Fibroblast of skin of left biceps (primary cell): ENCODE measurements around the gene OSTN.
"Not testable (repeated sequence)": the region's sequence is repeated elsewhere in the genome, so short reads cannot be mapped to it uniquely, and the experiment has no call there.

Experiments
- DNase-seq, 2 experiments: peaks; one replicate each; pipeline ENCODE4 v3.0.0-alpha.2; 2013; ENCODE audit warnings: low read depth in 2 of 2

OSTN gene

DNA sequence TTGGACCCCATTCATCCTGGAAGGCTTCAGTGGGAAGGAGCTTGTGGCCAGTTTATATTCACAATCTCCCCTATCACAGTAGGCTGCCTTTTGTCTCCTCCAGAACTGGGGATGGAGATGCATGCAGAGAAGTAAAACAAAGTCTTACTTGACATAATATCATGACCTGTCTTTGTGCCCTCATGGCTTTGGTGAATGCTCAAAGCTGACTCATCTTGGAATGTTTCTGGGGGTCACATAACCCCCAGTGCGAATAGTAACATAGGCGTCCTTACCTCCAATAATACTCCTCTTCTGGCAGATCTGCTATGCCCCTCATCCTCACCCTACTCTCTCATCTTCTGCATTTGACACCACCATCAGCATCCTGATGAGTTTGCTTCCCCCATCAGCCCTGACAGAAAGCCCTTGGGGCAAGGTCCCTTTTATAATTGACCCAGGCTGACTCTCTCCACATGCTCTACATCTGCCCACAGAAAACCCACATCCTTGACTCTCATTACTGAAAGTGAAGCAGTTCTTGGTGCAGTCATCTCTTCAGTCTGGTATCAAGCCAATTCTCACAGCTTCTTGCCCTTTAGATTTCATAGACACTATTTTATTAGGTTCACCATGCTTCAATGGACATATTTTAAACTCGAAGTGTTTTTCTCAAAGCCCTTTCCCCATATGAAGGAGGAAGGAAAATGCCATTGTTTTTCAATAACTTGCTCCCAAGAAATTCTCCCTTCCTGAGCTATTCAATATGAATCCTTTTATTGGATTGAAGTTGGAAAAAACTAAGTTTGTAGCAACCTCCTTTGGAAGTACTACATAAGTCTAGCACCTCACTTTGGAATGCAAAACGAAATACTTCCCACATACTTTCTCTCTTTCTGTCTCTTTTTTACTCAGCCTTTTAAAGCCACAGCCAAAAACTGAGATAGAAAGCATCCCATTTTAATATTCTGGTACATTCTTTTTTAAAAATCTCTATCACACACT lies 36.6 kb downstream of the OSTN start:
- DNase-seq = no peak

DNA sequence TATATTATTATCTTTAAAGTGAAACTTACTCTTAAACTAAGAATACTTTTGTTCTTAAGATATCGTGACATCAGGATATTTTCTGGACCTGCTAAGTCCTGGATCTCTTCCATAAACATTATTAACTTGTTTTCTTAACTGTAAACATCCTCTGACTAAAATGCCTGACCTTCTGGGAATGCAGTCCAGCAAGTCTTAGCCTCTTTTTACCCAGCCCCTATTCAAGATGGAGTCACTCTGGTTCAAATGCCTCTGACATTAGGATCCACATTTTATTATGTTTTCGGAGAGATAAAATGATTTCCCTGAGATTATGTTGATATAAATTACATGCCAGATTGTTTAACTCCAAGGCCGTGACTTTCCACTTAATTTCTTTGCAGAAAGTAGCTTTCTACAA lies 37.6 kb downstream of the OSTN start:
- no peak for DNase-seq

- no peak for DNase-seq
Measured at GRCh38 chr3:191237047-191237882, 38.2 kb downstream of the OSTN start.

DNA sequence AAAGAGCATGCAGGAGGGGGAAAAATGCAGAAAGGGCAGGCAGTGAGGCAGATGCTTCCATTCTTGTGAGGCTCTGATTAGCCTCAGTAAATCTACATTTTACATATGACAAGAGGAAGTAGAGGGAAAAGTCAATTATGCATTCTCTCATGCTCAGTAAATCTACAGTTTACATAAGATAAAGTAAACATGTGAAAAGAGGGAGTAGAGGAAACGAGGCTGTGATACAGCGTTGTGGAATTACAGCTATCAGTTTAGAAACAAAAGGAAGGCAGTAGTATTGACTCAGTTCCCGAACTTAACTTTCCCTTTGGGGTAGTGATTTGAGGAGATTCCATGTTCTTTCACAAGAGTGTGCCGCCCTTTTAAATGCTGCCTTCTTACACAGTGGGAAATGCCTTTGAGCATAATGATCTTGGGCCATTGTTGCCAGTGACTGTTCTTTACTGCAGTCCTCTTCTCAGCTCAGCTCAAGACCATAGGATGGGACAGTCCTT lies 39.3 kb downstream of the OSTN start:
- DNase-seq = no peak

- no peak for DNase-seq
Measured at GRCh38 chr3:191239407-191240031, 40.5 kb downstream of the OSTN start.

DNA sequence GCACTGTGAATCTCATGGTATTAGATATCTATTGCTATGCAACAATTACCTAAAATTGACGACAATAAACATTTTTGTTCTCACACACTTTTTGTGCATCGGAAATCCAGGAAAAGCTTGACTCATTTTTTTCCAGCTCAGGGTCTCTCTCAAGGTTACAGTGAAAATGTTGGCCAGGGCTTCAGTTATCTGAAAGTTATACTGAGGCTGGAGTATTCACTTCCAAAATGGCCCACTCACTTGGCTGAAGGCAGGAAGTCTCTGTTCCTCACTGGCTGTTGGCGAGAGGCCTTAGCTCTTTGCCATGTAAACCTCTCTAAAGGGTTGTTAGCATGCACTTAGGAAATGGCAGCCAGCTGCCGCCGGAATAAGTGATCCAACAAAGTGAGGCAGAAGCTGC lies 41.4 kb downstream of the OSTN start:
- no peak for DNase-seq

GRCh38 chr3:191244242-191244867 lies 45.3 kb downstream of the OSTN start:
- DNase-seq = no peak

- DNase-seq = not testable (repeated sequence)
Measured at GRCh38 chr3:191246034-191246433, 47.0 kb downstream of the OSTN start.

DNA sequence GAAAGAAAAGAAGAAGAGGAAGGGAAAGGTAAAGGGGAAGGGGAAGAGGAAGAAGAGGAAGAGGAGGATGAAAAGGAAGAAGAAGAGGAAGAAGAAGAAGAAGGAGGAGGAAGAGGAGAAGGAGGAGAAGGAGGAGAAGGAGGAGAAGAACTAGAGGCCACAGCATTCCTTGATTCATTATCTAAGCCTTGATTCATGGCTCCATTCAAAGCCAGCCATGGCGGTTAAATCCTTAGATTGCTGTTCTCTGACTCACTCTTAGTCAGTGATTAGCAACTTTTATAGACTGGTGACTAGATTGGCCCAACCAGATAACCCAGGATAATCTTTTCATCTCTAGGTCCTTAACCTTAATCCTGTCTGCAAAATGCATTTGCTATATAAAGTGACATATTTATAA lies 47.6 kb downstream of the OSTN start:
- DNase-seq = peak; percentile 32 to 36

DNA sequence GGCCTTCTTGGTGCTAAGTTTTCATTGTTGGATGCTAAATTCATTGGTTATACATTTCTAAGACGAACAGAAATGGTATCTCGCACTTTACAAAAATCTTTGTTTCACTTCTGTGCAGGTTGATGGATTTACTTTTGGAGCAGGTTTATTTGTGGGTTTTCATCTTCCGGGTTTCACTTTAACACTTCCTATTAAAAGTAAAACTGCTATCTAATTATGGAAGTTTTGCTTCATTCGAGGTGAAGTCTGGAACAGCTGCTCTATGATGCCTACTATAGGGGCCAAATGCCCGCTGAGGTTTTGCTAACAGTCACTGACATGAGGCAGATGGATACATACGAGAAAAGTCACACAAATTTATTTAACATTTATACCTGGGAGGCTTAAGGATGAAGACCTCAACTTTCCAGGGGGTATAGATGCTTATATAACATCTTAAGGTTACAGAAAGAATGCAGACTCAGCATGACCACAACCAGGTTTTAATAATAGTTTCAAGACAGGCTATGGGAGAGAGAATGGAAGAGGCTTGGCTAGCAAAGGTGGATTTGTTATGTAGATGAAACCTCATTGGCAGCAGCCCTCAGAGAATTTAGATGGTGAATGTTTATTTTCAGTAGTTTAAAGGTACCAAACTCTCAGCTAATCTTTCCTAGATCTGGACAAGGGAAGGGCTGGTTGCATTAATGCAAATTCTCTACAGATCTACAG lies 54.2 kb downstream of the OSTN start:
- DNase-seq = no peak

DNA sequence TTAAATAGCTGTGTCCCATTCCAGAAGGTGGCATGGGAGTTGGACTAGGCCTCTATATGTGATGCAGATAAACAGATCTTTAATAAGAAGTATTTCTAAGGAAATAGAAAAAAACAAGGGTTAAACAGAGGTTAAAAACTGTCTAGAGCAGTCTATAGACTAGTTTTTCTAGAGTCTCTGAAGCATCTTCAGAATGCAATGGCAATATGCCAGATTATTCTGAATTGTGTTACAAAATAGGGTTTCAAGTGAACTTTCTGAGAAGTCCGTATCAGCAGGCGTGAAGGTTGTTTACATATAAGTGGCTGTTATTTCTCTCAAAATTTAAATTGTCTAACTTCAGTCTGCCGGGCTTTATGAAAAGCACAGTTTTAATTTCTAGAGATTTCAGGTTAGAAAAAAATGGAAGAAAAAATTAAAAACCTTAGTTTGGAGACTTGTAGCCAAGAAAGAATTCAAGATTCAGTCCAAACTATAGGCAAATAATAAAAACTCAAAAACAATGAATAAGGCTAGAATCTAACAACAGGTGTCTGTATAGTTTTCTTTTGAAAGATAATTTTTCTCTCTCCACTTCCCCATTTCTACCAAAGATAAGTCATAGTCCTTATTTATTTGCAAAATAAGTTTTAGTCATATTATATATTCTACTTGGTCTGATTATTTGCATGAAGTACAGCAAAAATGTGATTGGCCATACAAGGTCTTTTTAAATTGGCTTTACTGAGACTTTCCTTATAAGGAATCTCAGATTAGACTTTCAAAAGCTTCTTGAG lies 55.2 kb downstream of the OSTN start:
- no peak for DNase-seq

GRCh38 chr3:191255156-191255555 lies 56.1 kb downstream of the OSTN start:
- DNase-seq = no peak

GRCh38 chr3:191256405-191256804 lies 57.4 kb downstream of the OSTN start:
- DNase-seq = no peak

DNA sequence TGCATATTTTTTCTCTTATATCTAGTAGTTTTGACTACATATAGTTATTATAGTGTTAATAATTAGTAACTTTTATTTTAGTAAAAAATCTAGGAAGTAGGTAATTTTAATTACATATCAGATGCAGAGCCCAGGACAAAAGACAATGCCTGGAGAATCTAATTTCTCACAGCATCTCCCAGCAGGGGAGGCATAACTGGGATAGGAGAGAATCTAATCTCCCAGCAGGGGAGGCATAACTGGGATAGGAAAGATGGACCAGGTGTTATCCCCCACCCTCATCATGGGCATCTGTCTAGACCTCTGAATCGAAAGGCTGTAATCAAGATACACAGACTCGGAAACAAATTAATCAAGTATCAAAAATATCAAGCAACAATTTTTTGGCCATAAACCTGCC lies 58.2 kb downstream of the OSTN start:
- DNase-seq = no peak

- DNase-seq = no peak
Measured at GRCh38 chr3:191259486-191259885, 60.4 kb downstream of the OSTN start.

- no peak for DNase-seq
Measured at GRCh38 chr3:191260431-191261303, 61.6 kb downstream of the OSTN start.

- no peak for DNase-seq
Measured at GRCh38 chr3:191261304-191261638, 62.2 kb downstream of the OSTN start.

DNA sequence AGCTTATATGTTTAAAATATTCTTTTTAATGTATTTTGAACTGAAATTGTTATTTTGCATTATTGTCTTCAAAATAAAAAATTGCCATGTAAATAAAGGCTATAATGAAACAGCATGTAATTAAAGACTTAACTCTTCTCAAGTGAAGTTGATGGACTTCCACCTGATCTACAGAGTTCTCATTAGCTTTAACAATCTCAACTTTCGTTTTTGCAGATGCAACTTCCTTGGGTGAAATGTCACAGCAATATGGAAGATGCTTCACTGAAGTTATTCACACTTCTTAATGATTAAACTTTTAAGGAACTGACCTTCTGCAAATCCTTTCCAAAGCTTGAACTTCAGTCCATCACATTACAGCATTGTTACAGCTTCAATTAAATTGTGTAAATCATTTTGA lies 63.6 kb downstream of the OSTN start:
- no peak for DNase-seq

DNA sequence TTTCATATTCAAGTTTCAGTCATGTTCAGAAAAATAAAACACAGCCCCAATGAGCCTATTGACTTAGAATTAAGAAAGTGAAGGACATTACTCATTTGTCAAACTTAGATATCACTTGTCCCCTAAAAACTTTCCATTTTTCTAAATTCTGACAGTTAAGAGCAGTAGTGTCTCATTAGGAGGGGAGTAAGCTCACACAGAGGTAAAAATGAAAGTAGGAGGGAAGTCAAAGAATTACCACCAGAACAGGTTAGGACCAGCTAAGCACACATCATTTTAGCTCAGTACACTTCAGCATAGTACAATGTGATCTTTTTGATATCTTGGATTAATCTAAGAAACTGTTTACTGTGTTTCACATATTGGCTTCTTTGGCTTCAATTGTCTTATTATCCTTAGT lies 64.3 kb downstream of the OSTN start:
- no peak for DNase-seq
